Nephron progenitor cell (in vitro differentiated cells): Measurements from ENCODE around the gene CLEC6A.

Source experiments
- DNase-seq: peaks from one replicate; pipeline ENCODE4 v3.0.0; 2021
- H3K27ac Mint-ChIP-seq: 2 replicates; pipeline ENCODE4 v1.8.0; 2021; ENCODE audit warnings: mild to moderate bottlenecking, moderate library complexity, mixed read lengths
- H3K27me3 Mint-ChIP-seq: 2 replicates; pipeline ENCODE4 v1.8.0; 2021; ENCODE audit warnings: mild to moderate bottlenecking, low read depth, mixed read lengths; ENCODE audit not compliant: poor library complexity
- H3K36me3 Mint-ChIP-seq: 2 replicates; pipeline ENCODE4 v1.8.0; 2021; ENCODE audit warnings: low read depth, mixed read lengths
- H3K4me1 Mint-ChIP-seq: 2 replicates; pipeline ENCODE4 v1.8.0; 2021; ENCODE audit warnings: mixed read lengths
- H3K4me3 Mint-ChIP-seq: 2 replicates; pipeline ENCODE4 v1.8.0; 2021; ENCODE audit warnings: mild to moderate bottlenecking, moderate library complexity, mixed read lengths
- H3K9me3 Mint-ChIP-seq: 2 replicates; pipeline ENCODE4 v1.8.0; 2021; ENCODE audit warnings: mild to moderate bottlenecking, moderate library complexity, mixed read lengths
- CTCF ChIP-seq: fragments of 200-600 bp; sonication (generic); IDR thresholded peaks from 2 replicates; pipeline ENCODE4 v1.5.0; 2021; ENCODE audit warnings: antibody characterized with exemption

Gene CLEC6A

GRCh38 chr12:8504351-8504750 lies 48.6 kb downstream of the CLEC6A start:
- peaks cover 6% of the 10 kb centered on the region for H3K4me1 Mint-ChIP-seq
- TF ChIP-seq CTCF, result no peak
- H3K4me3 Mint-ChIP-seq, result no peak overlapping the region
- DNase-seq, result no peak
- no peaks in the 10 kb centered on the region for H3K9me3 Mint-ChIP-seq
- no peaks in the 10 kb centered on the region for H3K36me3 Mint-ChIP-seq
- peaks cover 9% of the 10 kb centered on the region for H3K27me3 Mint-ChIP-seq
- no peak overlapping the region for H3K27ac Mint-ChIP-seq

GRCh38 chr12:8507596-8507995 lies 51.8 kb downstream of the CLEC6A start:
- TF ChIP-seq CTCF, result no peak
- H3K27me3 Mint-ChIP-seq, result peaks cover 9% of the 10 kb centered on the region
- no peaks in the 10 kb centered on the region for H3K36me3 Mint-ChIP-seq
- no peak overlapping the region for H3K4me3 Mint-ChIP-seq
- no peaks in the 10 kb centered on the region for H3K9me3 Mint-ChIP-seq
- H3K4me1 Mint-ChIP-seq, result peaks cover 12% of the 10 kb centered on the region
- no peak for DNase-seq
- no peak overlapping the region for H3K27ac Mint-ChIP-seq

- H3K9me3 Mint-ChIP-seq, result no peaks in the 10 kb centered on the region
- H3K4me1 Mint-ChIP-seq, result peaks cover 12% of the 10 kb centered on the region
- H3K27ac Mint-ChIP-seq, result no peak overlapping the region
- H3K36me3 Mint-ChIP-seq, result no peaks in the 10 kb centered on the region
- peaks cover 9% of the 10 kb centered on the region for H3K27me3 Mint-ChIP-seq
- H3K4me3 Mint-ChIP-seq, result no peak overlapping the region
- no peak for TF ChIP-seq CTCF
- no peak for DNase-seq
Measured at GRCh38 chr12:8508223-8508622, 52.5 kb downstream of the CLEC6A start.

- Mint-ChIP-seq H3K36me3 (no peaks in the 10 kb centered on the region), H3K4me1 (peaks cover 12% of the 10 kb centered on the region), H3K4me3 (no peak overlapping the region), H3K9me3 (no peaks in the 10 kb centered on the region), H3K27ac (no peak overlapping the region), H3K27me3 (peaks cover 13% of the 10 kb centered on the region)
- TF ChIP-seq CTCF, result no peak
- DNase-seq, result no peak
Measured at GRCh38 chr12:8508910-8509841, 53.4 kb downstream of the CLEC6A start.

GRCh38 chr12:8513256-8513655 lies 57.5 kb downstream of the CLEC6A start, which contains the start of gene CLEC4D:
Gene CLEC4D, plus strand, starts transcription at chr12:8513503. Its CDS starts 230 bp downstream, at chr12:8513733.
- no peaks in the 10 kb centered on the region for H3K36me3 Mint-ChIP-seq
- no peak for TF ChIP-seq CTCF
- no peak within 1 kb of the TSS for H3K4me3 Mint-ChIP-seq
- H3K9me3 Mint-ChIP-seq, result no peaks in the 10 kb centered on the region
- no peak within 1 kb of the TSS for H3K27ac Mint-ChIP-seq
- no peak for DNase-seq
- peaks cover 6% of the 10 kb centered on the region for H3K27me3 Mint-ChIP-seq
- peaks cover 6% of the 10 kb centered on the region for H3K4me1 Mint-ChIP-seq

GRCh38 chr12:8517971-8518370 lies 62.2 kb downstream of the CLEC6A start:
- no peak for TF ChIP-seq CTCF
- no peaks in the 10 kb centered on the region for H3K36me3 Mint-ChIP-seq
- H3K27me3 Mint-ChIP-seq, result peaks cover 6% of the 10 kb centered on the region
- no peak overlapping the region for H3K27ac Mint-ChIP-seq
- DNase-seq, result no peak
- no peak overlapping the region for H3K4me3 Mint-ChIP-seq
- H3K9me3 Mint-ChIP-seq, result peaks cover 4% of the 10 kb centered on the region
- H3K4me1 Mint-ChIP-seq, result no peaks in the 10 kb centered on the region
